SU-DHL-6 (cell line): ENCODE data around the gene ADARB2.

ENCODE experiments used
- EZH2phosphoT487 ChIP-seq: fragments of 200-600 bp; sonication (generic), shearing (Covaris generic); conservative IDR thresholded peaks from 2 replicates; pipeline ENCODE4 v1.6.1; 2018; ENCODE audit warnings: mild to moderate bottlenecking, antibody characterized with exemption, low read length, moderate library complexity, mixed read lengths
- TF ChIP-seq, protein P1 (sequence below): fragments of 200-600 bp; sonication (generic); IDR thresholded peaks from one replicate; pipeline ENCODE4 v1.5.1; 2017; ENCODE audit warnings: antibody characterized with exemption, mild to moderate bottlenecking, low read length, moderate library complexity; ENCODE audit not compliant: insufficient read depth, poor library complexity, severe bottlenecking

DNA sequence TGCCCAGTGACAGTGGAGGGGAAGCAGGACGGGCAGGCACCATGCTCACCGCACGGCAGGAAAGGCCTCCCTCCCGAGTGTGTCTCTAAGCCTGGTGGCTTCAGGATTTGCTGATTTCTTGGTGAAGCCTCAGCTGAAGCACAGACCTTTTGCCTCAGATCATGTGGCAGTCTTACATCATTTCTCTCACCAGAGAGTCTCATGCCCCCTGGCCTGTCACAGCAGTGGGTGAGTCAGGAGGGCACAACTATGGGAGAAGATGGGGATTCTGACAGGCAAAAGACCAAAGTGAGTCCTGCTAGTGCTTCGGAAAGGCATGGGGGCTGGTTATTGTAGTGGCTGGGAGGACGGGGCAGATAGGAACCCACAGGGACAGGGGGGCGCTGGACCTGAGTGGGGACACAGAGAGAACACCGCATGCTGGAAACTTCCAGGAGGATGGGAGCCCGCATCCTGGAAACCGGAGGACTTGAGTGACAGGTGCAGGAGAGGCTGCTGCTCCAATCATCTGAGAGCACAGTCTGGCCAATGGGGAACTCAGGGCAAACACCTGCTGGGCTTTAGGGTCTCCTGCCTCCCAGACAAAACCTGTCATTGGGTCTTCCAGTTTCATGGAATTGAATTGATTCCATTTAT lies 166.8 kb downstream of the ADARB2 start:
- TF ChIP-seq, protein P1, sequence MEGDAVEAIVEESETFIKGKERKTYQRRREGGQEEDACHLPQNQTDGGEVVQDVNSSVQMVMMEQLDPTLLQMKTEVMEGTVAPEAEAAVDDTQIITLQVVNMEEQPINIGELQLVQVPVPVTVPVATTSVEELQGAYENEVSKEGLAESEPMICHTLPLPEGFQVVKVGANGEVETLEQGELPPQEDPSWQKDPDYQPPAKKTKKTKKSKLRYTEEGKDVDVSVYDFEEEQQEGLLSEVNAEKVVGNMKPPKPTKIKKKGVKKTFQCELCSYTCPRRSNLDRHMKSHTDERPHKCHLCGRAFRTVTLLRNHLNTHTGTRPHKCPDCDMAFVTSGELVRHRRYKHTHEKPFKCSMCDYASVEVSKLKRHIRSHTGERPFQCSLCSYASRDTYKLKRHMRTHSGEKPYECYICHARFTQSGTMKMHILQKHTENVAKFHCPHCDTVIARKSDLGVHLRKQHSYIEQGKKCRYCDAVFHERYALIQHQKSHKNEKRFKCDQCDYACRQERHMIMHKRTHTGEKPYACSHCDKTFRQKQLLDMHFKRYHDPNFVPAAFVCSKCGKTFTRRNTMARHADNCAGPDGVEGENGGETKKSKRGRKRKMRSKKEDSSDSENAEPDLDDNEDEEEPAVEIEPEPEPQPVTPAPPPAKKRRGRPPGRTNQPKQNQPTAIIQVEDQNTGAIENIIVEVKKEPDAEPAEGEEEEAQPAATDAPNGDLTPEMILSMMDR = no peak
- TF ChIP-seq EZH2phosphoT487 = no peak
